Left colon (tissue), 2 donors: ENCODE measurements around the gene STEAP3. TPM values are rescaled to one million over a fixed set of nuclear protein-coding genes. Genes with fewer than 3 reads are reported as not detected.

ENCODE experiments used
- ATAC-seq: fragments of 200-7000 bp; cut with Tn5 transposase; one replicate; pipeline ENCODE4 v1.9.1; 2020; ENCODE audit warnings: mild to moderate bottlenecking, moderate library complexity
- DNase-seq, 2 donors: peaks; one replicate each; pipeline ENCODE4 v3.0.0-alpha.2; 2020
- intact Hi-C, 2 donors: fragments of 100-400 bp; cut with DNase I in 1 of 2; cut with micrococcal nuclease in 1 of 2; formaldehyde crosslinking; loops; one replicate each; pipeline versions ENCODE4 v1.11.2 to v1.14.0; 2022; cut with DNase I, micrococcal nuclease
- total RNA-seq, 2 donors: library from RNA; stranded (reverse); fragmentation: NEBNext Ultra II Directional; extraction: Animal tissue kit (Norgen Biotek cat#: 25700); gene quantifications; one replicate each; pipeline ENCODE4 v1.2.1, GENCODE V29; 2021
- donor health status: DM: no; HTN: no; CAD: no.
- donor health status: DM: yes; HTN: yes; CAD: no.

Gene STEAP3
- total RNA-seq, 2 donors from 2014 or later, result 19.4 to 29.6 TPM

DNA sequence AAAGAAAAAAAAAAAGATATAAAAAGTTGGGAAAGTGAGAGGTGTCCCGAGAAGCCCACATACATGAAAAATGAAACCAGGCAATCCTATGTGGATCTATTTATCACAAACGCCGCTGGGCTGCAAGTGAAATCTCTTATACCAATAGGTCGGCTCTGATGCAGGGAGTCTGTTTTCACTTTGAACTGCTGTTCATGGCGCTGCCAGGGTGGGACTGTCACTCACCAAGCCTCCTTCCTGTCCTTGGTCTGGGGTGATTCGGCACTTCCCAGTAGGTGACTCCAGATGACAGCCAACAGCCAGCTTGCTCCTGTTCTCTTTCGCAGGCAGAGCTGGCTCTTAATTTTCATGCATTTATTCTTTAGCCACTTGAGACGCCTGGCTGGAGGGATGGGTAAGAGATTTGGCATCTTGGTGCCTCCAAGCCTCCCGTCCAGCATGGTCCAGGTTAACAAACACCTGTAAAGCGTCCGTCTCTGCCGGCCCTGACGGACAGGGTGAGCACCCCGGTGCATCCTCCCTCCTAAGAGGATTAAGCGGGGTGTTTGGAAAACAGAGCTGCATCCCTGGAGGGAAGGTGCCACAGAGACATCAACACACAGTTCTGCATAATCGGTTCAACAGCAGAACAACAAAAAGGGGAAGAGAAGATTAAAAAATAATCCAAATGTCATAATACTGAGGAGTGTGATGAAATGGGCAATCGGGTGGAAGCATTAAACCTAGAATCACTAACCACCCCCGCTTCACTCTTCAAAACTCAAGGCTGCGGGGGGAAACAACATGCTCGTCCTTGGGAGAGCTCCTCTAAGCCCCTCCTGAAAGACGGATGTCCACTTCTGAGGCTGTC, 58.7 kb downstream of the STEAP3 start:
- intact Hi-C loops, result no loop called here
- no peak for ATAC-seq
- no peak for DNase-seq

DNA sequence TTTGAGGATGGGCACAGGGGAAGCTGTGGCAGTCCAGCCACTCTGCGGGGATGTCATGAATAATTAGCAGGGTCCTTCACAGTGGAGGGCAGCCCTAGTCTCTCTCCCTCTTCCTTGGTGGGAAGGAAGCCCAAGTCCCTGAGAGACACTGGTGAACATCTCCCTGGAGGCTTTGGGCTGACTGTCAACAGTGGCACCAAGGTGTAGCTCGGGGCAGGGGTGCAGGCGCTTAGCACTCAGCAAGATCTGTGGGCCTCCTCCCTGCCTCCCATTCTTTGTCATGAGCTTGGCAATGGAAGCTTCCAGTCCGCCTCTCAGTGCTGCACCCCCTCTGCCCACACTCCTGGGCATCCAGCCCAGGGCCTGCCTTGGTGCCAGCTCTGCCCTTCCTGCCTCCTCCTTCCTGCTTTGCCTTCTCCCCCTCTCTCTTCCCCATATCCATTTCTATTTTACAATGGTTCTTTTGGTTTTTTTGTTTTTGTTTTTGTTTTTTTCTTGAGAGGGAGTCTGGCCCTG, 59.4 kb downstream of the STEAP3 start:
- ATAC-seq, result no peak
- intact Hi-C loops, result no loop called here
- DNase-seq, result no peak

DNA sequence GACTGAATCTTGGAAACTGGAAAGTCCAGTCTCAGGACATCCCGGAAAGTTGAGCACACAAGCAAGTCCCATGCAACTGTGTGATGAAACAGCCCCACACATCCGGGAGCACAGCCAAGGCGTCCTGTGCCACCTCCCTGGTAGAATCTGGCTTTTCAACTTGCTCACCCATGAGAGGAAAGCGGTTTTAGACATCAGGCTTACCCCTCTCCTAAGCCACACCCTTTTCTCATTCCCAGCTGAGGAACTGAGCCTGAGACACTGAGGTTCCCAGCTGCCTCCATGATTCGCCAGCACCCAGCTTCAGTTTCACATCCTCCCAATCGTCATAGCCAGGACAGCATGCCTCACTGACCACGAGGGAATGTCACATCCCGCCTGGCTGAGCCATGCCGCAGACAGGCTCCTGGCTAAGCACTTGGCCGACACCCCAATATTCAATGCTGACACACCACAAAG, 60.3 kb downstream of the STEAP3 start:
- DNase-seq, result peak in 1 of 2 donors; percentile 54
- intact Hi-C loops, result no loop called here
- peak; percentile 20 for ATAC-seq

DNA sequence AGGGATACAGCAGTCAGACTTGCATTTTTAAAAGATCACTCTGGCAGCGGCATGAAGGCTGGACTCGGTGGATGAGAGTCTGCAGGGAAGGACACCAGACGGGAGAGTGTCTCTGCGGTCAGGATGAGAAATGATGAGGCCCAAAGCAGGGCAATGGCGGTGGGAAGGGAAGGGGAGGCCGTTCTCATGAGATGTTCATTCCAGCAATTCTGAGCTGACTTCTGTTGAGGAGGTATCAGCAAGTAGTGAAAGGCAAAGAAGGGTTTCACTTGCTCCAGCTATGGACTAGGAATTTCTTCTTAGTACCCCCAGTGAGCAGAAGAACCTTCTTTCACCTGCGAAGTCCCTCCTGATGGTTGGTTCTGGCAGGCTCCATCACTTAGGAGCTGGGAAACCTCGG, 63.0 kb downstream of the STEAP3 start:
- intact Hi-C loops, result no loop called here
- no peak for ATAC-seq

DNA sequence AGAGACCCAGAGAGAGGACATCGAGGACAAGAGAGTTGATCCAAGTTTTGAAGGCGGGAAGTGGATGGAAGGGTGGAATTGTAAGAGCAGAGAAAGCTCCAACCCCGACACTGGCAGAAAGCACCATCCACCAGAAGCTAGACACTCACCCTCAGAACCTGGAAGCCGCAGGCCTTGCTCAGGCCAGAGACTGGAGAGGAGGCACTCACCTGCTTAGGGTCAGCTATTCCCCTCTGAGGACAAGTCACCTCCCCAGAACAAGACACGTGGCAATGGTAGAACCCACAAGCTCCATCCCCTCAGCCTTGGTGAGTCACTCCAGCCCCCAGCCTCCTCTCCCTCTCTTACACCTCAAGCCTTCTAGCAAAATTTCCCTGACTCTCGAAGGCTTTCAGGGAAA, 64.9 kb downstream of the STEAP3 start:
- DNase-seq, result no peak
- intact Hi-C loops, result no loop called here
- no peak for ATAC-seq

More for the DNA sequence above, 63.0 kb downstream of the STEAP3 start:
- no peak for DNase-seq

DNA sequence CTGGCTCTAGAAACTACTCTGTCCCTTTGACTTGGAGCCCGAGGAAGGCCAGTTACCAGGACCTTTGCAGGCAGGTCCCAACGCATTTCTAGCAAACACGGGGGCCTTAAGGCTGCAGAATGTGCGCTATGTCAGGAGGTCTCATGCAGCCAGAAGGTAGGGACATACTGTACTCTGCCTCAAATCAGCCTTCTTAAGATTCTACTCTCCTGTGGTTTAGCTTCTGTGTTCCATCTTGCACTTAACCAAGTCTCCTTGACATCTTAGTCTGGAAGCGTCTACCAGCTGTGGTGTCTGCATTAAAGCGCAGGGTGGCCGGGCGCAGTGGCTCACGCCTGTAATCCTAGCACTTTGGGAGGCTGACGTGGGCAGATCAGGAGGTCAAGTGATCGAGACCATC, 65.5 kb downstream of the STEAP3 start:
- intact Hi-C loops, result no loop called here
- no peak for DNase-seq
- no peak for ATAC-seq

DNA sequence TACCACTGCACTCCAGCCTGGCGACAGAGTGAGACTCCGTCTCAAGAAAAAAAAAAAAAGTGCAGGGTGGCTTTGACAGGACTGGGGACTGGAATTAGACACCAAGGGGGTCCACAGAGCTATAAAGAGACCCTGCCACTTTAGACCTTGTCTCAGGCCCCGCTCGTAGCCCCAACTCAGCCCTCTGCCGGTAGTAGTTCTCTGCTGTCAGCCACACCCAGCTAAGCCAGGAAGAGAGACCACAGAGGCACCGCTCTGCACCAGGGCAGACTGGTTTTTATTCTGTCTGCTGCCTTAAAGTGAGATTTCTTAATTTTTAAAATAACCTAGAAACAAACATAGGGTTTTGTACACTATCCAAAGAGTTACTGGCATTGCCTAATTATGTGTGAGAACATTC, 66.0 kb downstream of the STEAP3 start:
- intact Hi-C loops, result loop anchor here in 1 of 2 donors (5.0 kb wide), 2 partner anchors 277 to 407 kb away; no protein-coding TSS in a partner anchor
- DNase-seq, result no peak
- ATAC-seq, result no peak

DNA sequence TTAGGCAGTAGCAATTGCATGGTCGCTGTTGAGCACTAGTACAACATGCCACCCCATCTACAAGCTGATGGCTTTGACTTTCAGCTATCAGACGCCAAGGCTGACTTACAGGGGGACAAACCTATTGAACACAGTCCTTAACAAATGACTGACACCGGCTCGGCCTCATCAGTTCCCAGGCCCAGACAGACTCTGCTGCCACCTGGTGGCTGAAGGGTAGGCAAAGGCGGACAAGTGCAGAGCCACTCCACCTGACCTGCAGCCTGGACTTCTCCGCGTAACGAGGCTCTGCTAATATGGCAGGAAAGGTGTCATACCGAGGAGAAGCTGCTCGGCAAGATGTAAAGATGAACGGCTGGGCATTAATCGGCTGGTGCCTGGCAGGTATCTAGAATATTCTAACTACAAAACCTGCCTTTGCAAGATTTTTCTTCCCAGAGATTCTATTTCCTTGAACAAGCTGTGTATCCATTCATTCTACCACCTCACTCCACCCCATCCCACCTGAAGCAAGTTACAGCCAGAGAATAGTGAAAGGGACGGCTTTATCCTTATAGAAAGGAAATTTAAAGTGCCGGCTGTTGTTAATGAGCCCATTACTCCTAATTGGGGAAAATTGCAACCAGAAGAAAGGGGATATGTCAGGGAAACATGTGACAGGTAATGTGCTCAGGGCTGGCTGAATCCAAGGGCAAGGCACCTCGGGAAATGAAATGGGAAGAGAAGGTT, 67.4 kb downstream of the STEAP3 start:
- intact Hi-C loops, result loop anchor here in 1 of 2 donors (5.0 kb wide), 2 partner anchors 279 to 409 kb away; no protein-coding TSS in a partner anchor
- DNase-seq (peak; percentile 83 to 90), ATAC-seq (peak; percentile 99)

DNA sequence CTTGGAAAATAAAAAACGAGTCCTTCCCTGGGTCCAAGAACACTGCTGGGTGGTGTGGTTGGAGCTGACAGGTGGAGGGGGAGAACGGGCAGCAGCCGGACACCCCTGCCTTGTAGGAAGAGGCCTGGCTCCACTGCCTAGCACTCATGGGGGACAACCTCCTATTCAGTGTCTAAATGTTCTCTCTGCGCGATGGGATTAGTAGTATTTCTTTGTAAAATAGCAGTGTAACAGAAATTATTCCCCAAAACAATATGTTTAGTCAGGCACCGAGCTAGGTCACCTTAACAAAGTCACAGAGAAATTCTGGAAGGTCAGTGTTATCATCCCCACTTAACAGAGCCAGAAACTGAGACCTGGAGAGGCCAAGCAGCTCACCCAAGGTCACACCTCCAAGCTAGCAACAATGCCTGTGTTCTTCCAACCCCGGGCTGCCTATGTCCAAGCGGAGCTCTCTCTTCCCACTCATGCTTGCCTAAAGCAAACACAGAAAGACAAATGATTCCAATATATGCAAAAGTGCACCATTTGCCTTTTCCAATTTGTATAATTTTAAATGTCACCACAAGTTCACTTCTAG, 68.0 kb downstream of the STEAP3 start:
- ATAC-seq (no peak), DNase-seq (no peak)
- intact Hi-C loops, result loop anchor here in 1 of 2 donors (5.0 kb wide), 2 partner anchors 279 to 409 kb away; no protein-coding TSS in a partner anchor

DNA sequence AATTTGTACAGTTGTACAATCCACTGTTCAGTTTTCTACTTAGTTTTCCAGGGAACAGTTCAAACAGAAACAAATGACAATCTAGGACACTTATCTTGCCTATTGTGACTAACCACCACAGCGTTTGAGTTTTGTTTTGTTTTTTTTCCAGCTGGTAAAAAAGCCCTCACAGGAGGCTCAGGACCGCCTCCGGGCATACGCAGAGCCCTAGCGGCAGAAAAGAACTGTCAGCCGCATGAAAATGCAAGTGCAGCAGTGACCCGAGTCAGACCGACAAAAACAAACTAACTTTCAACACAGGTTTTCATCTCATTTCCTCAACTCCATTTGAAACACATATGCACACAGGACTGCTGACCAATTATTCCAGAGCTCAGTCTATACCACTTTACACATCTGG, 68.6 kb downstream of the STEAP3 start:
- intact Hi-C loops, result loop anchor here in 1 of 2 donors (5.0 kb wide), 2 partner anchors 280 to 410 kb away; no protein-coding TSS in a partner anchor
- DNase-seq (no peak), ATAC-seq (no peak)

DNA sequence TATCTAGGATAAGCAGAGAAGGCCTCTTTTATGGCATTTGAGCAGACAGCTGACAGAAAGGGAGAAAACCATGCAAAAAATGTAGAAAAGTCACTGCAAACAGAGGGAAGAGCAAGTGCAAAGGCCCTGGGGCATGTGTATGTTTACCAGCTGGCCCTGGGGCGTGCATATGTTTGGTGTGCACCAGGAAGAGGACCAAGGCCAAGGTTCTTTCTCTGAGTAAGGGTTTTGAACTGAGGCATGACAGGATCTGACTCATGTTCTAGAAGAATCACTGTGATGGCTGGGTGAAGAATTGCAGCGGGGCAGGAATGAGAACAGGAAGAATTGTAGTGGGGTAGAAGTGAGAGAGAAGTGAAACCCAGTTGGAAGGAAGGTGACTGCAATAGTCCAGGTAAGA, 69.6 kb downstream of the STEAP3 start:
- intact Hi-C loops, result loop anchor here in 1 of 2 donors (5.0 kb wide), 2 partner anchors 281 to 411 kb away; no protein-coding TSS in a partner anchor
- ATAC-seq (no peak), DNase-seq (no peak)

DNA sequence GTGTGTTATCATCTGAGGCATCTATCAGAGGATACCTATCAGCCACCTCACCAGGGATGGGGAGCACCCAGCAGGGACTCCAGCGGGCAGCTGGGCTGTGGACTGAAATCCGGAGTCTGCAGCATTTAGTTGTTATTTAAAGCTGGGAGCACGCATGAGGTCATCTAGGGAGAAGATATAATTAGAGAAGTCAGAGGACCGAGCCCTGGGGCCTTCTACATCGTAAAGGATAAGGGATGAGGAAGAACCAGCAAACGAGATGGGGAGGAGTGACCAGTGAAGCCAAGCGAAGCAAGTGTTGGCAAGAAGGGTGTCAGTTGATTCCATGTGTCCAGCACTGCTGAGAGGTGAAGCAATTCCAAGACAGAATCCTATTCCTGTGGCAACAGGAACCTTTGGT, 70.3 kb downstream of the STEAP3 start:
- DNase-seq (no peak), ATAC-seq (no peak)
- intact Hi-C loops, result loop anchor here in 1 of 2 donors (5.0 kb wide), 2 partner anchors 282 to 412 kb away; no protein-coding TSS in a partner anchor

DNA sequence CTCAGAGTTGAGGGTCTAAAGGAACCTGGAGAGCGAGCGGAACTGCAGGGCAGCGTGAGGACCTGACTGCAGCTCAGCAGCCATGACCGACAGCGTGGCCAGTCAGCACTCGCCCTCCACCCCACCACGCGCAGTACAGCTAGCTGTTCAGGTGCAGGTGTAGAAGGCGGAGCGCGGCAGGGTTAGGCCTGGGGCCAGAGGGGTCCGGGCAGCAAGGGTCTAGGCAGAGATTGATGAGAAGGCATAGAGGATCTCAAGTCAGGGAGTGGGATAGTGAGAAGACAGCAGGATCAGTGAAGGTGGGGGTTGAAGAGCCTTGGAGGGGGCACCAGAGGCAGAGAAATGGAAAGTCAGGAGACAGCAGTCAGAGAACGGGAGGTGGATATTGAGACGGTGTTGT, 71.0 kb downstream of the STEAP3 start:
- intact Hi-C loops, result loop anchor here in 1 of 2 donors (5.0 kb wide), 2 partner anchors 282 to 412 kb away; no protein-coding TSS in a partner anchor
- no peak for DNase-seq
- ATAC-seq, result no peak

DNA sequence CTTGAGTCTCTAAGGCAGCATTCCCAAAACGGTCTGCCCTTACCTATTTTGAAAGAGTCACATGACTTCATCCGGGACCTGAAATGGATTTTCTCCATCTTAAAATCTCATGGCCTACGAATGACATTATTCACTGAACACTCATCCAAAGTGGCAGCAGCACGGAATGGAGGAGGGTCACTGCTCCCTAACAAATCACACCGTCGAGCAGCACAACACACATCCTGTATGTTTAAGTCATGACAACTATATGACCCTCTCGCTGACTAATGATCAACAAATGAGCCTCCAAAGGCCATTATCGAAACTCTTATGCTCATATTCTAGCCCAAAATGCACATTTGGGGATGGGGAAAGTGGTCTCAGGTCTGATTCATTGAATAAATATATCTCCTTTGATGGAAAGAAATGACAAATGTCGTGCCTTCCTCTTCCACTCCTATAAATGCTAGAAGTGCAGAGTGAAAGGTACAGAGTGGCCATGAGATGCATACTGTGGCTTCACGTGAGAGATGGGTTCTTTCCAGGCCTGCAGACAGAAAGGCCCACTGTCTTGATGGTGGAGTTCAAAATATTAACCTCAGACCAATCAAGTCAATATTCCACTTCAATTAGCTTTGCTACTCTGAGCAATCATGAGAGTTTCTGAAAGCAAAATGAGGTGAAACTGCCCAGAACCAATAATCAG, 72.2 kb downstream of the STEAP3 start:
- ATAC-seq, result no peak
- DNase-seq, result no peak
- intact Hi-C loops, result no loop called here

DNA sequence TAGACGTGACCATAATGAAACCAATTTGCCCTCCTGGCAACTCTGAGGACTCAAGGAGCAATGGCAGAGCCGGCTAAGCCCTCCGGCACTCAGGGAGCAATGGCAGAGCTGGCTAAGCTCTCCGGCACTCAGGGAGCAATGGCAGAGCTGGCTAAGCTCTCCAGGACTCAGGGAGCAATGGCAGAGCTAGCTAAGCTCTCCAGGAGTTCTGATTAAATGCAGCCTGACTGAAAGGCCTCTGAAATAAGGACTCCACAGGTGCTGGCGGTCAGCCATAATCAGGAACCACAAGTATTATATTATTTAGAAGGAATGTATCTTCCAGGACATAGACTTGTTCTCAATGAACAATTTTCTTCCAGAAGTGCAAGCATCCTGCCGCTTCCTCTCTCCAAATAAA, 77.8 kb downstream of the STEAP3 start:
- ATAC-seq (no peak), DNase-seq (no peak)
- intact Hi-C loops, result no loop called here

DNA sequence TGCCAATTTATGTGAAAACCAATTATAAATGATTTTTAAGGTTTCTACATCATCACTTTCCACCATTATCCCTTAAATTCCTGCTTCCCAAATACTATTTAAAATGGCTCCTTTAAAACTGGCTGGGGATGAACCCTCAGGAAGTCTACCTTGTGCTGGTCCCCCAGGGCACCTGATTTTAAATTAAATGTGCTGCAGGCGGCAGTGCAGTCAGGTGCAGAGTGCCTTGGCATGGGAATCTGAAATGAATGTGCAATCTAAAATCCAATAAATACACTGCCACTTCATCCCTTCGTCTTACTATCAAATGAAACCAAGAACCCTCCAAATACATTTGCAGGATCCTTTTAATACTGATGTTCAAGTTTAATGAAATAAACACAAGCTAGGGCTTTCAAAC, 81.2 kb downstream of the STEAP3 start:
- intact Hi-C loops, result no loop called here
- peak; percentile 55 for ATAC-seq
- no peak for DNase-seq

DNA sequence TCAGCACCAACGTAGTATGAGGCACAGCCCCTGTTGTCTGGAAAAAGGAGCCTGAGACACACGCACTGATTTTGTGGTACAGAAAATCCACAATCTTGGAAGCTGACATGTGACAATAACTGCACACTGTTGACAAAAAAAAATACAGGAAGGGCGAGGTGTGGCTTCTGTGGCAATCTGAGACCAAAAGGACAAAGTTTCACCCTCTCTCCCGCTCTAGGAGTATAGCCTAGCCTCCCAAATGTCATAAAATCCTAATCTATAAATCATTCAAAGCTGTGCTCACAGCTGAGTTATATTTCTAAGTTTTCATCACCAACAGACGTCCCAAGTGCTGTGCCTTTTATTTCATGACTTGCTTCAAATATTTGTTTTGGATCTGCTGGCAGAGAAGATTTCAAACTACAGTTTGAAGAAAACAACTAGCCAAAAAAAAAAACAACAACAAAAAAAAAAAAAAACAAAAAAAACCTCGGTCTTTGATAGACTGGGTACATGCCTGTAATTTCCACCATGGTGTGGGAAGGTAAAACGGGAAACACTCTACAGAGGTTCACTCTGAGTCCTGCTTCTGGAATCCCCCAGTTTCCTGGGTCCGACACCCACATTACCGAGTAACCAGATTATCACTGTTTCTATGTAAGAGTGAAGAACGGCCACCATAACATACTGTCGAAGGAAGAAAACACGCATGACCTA, 82.0 kb downstream of the STEAP3 start:
- DNase-seq, result no peak
- ATAC-seq, result peak; percentile 97
- intact Hi-C loops, result no loop called here

DNA sequence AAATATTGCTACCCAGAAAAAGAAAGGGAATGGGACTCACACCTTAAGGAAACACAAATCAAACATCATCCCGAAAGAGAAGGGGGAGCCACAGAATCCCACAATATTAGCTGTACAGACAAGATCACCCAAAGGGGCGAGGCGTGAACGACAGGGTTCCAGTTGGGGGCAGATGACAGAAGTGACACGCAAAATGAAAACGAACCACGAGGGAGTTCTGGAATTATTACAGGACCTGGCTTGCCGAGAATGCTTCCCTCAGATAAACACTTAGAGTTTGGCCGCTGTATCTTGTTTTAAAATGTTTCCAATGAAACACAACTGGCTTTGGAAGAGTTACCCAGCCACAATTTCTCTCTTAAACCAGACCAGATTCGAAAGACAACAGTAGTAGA, 82.6 kb downstream of the STEAP3 start:
- no peak for ATAC-seq
- intact Hi-C loops, result no loop called here
- no peak for DNase-seq
